Liver (tissue), 3 donors: ENCODE data around the gene LSM3.

ENCODE experiments used
- GABPA ChIP-seq, 2 donors: IDR thresholded peaks in 1 of 2; conservative IDR thresholded peaks in 1 of 2; 2 replicates each; pipeline ENCODE4 v1.6.1; 2016; ENCODE audit warnings: antibody characterized with exemption in 2 of 2, mild to moderate bottlenecking in 1 of 2, moderate library complexity in 1 of 2
- TAF1 ChIP-seq: conservative IDR thresholded peaks from 2 replicates; pipeline ENCODE4 v1.6.1; 2016; ENCODE audit warnings: antibody characterized with exemption, mild to moderate bottlenecking
- YY1 ChIP-seq: IDR thresholded peaks from 2 replicates; pipeline ENCODE4 v1.6.1; 2016; ENCODE audit warnings: antibody characterized with exemption, mild to moderate bottlenecking
- TF ChIP-seq, protein P1 (sequence below): fragments of 150-350 bp; IDR thresholded peaks from 2 replicates; pipeline ENCODE4 v1.5.1; 2017; ENCODE audit warnings: improper control_type of control experiment, low read depth, low read length; ENCODE audit not compliant: missing input control
- TF ChIP-seq, protein P2 (sequence below): IDR thresholded peaks from 2 replicates; pipeline ENCODE4 v1.6.1; 2016; ENCODE audit warnings: antibody characterized with exemption, mild to moderate bottlenecking
- donor health status: healthy.
- donor health status: healthy.

DNA sequence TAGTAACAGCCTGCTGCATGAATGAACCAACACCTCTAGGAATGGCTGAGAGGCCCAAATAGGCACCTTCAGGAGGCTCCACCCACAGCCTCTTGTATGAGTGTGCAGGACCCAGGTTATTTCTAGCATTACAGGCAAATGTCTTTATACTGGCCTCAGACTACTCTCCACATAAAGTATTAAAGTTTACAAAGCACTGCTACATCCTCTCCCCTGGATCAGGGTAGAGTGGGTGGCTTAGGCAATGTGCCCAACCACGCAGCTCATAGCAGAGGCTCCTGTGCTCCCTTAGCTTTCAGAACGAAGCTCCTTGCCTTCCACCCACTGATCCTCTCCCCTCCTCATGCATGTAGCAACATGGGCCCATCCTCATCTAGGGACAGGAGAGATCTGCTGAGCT is 37.5 kb upstream of the LSM3 start:
- TF ChIP-seq TAF1 (no peak), GABPA (IDR thresholded peaks at IDR 0.05 in 1 of 2, conservative IDR thresholded peaks at IDR 0.05 in 1 of 2) (no peak), YY1 (no peak)
- TF ChIP-seq, protein P1, sequence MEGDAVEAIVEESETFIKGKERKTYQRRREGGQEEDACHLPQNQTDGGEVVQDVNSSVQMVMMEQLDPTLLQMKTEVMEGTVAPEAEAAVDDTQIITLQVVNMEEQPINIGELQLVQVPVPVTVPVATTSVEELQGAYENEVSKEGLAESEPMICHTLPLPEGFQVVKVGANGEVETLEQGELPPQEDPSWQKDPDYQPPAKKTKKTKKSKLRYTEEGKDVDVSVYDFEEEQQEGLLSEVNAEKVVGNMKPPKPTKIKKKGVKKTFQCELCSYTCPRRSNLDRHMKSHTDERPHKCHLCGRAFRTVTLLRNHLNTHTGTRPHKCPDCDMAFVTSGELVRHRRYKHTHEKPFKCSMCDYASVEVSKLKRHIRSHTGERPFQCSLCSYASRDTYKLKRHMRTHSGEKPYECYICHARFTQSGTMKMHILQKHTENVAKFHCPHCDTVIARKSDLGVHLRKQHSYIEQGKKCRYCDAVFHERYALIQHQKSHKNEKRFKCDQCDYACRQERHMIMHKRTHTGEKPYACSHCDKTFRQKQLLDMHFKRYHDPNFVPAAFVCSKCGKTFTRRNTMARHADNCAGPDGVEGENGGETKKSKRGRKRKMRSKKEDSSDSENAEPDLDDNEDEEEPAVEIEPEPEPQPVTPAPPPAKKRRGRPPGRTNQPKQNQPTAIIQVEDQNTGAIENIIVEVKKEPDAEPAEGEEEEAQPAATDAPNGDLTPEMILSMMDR = no peak
- TF ChIP-seq, protein P2, sequence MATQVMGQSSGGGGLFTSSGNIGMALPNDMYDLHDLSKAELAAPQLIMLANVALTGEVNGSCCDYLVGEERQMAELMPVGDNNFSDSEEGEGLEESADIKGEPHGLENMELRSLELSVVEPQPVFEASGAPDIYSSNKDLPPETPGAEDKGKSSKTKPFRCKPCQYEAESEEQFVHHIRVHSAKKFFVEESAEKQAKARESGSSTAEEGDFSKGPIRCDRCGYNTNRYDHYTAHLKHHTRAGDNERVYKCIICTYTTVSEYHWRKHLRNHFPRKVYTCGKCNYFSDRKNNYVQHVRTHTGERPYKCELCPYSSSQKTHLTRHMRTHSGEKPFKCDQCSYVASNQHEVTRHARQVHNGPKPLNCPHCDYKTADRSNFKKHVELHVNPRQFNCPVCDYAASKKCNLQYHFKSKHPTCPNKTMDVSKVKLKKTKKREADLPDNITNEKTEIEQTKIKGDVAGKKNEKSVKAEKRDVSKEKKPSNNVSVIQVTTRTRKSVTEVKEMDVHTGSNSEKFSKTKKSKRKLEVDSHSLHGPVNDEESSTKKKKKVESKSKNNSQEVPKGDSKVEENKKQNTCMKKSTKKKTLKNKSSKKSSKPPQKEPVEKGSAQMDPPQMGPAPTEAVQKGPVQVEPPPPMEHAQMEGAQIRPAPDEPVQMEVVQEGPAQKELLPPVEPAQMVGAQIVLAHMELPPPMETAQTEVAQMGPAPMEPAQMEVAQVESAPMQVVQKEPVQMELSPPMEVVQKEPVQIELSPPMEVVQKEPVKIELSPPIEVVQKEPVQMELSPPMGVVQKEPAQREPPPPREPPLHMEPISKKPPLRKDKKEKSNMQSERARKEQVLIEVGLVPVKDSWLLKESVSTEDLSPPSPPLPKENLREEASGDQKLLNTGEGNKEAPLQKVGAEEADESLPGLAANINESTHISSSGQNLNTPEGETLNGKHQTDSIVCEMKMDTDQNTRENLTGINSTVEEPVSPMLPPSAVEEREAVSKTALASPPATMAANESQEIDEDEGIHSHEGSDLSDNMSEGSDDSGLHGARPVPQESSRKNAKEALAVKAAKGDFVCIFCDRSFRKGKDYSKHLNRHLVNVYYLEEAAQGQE = no peak
